ENCODE measurements around the gene KCND3.

KCND3 gene

DNA sequence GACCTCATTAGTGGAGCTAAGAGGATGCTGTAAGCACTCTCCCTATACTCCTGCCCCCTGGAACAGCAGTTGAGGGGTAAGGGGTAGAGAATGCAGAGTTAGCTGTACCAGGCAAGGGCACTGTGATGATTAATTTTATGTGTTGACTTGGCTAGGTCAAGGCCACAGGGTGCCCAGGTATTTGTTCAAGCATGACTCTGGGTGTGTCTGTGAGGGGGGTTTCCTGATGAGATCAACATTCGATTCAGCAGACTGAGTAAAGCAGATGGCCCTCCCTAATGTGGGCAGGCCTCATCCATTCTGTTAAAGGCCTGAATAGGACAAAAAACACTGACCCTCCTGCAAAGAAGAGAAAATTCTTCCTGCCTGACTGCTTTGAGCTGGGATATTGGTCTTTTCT lies 110.8 kb downstream of the KCND3 start:
- DNase-seq, result no peak

DNA sequence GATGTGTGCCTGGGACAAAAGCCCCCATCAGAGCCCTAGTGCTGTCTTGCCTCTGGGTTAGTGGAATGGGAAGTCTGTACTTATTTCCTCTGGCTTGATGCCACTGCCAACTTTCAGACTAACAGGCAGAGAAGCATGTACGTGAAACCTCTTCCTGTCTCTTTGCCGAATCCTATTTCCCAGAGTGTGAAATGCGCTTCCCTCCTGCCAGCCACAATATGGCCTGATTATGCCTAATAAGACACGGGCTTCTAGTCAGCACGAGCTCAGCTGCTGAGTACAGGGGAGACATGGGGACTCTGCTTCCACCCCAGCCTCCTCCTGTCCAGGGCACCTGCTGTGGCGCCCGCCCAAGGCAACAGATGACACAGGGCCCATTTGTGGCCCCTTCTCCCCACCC lies 111.4 kb downstream of the KCND3 start:
- DNase-seq, result no peak

DNA sequence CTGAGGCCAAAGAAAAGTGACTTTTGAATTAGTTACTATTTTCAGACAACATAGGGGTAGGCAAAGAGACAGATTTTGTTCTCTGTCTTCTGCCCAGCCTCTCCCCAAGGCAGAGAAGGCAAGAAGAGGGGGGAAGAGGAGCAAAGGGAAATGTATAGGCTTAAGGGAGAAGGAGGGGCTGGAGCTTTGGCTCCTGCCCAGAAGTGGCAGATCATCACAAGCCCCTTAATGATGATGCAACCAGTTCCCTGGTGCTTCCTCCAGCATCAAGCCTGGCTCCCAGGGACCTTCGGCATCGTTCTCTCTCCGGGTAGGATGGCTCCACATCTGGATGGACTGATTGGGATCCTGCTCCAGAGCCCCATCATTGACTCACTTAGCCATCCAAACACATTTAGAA lies 112.8 kb downstream of the KCND3 start:
- no peak for DNase-seq

DNA sequence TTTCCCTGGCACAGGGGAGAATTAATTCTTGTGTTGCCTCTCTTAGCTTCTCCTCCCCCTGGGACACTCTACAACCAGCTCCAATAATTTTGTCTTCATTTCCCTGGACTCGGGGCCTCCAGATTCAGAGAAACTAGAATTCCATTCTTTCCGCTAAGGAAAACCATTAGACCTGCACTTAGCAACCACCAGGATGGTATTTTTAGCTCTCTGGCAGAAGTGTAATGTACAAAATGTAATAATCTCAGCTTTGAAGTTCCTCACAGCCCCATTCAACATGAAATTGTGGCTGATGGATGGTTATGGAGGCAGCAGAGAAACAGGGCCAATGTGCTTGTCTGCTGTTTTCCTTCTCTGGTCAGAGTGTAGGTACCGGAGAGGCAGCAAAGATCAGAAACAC lies 113.8 kb downstream of the KCND3 start:
- DNase-seq, result no peak

DNA sequence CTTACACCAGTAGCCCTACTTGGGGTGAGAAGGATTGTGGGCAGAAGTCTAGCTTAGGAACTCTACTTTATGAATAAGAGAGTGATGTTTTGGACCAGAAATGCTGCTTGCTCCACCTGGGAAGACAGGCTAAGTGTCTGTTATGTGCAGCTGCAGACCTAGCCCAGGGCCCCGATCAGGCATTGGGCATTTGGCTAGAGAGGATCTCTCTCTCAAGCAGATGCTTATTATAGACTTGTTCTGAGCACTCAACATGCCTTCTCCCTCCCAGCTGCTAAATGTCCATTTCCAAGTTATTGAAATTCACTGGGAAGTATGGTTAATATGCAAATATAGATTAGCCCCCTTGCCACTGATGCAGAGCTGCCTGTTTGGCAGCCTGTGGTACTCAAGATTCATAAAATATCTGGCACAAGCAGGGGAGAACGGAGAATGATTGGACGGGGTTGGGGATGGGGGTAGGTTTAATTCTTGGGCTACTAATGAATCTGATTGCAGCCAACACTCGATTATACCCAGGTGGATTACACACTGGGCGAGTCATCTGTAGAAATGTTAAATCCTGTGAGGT lies 115.9 kb downstream of the KCND3 start:
- DNase-seq, result no peak

DNA sequence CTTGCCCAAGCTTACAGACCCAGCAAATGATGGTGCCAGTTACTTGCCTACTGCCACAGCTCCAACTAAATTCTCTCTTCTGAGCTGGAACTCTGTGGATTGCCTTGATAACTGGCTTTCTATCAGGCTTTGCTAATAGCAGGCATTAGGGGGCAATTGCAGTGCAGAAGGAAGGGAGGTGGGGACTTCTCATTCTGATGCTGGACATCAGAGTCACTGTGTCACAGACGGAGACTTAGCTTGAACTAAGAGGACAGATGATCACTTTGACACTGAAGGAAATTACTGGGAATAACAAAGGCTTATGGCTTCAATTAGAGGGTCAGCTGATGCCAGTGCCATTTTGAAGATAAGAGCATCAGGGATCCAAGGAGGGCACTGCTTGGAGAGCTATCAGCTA lies 119.3 kb downstream of the KCND3 start:
- no peak for DNase-seq

DNA sequence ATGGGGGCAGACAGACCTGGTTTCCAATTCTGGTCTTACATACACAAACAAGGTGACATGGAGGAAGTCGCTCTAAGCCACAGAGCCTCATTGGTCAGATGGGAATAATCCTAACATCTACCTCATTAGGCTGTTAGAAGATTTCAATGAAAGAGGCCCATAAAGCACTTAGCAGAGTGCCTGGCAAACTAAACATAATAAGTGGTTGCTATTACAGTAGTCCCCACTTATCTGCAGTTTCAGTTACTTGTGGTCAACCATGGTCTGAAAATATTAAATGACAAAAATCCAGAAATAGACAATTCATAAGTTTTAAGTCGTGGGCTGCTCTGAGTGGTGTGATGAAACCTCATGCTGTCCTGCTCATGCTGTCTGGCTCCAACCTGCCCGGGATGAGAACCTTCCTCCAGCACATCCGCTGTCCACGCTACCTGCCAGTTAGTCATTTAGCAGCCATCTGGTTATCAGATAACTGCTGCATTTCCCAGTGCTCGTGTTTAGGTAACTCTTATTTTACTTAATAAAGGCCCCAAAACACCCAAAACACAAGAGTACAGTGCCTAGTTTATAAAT lies 121.5 kb downstream of the KCND3 start:
- DNase-seq, result no peak

DNA sequence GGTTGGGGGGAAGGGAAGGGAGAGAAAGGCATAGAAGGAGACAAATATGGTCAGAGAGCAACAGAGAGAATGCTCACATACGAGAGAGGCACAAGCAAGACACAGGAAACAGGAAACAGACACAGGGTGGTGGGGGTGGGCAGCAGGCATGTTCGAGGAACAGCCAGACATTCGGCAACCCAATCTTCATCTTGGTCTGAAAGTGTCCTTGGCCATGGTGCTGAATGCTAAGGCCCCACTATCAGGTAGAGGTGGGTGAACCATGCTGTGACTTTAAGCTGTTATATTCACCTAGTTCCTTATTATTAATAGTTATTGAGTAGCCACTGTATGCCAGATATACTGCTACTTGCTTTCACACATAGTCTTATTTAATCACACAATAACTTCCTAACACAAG lies 124.6 kb downstream of the KCND3 start:
- no peak for DNase-seq

DNA sequence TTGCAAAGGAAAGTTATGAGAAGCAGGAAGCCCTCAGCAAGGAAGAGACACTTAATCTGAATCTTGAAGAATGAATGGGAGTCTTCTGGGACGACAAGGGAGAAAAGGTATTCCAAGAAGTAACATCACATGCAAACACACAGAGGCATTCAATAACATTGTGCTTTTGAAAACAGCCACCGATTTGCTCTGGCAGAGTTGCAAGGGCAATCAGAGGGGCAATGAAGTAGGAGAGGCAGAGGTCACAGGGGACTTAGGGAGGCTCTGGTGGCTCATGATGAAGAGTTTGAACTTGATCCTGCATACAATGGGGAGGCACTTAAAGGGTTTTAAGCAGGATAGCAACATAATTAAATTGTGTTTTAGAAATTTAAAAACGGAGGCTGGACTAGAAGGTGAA lies 126.1 kb downstream of the KCND3 start:
- no peak for DNase-seq

DNA sequence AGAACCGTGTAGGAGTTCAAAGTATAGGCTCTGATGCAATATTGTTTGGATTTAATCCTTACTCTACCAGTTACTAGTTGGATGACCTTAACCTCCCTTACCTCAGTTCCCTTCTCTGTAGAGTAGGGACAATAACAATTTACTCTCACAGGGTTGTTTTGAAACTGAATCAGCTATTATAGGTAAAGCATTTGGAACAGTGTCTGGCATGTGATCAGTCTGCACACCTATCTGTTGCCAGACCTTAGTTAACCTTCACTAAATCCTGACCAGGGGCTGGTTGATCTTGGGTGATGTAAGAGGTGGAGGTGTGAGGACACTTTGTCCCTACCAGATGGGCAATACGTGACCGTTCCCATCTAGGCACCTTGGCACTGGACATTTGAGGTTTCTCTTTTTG lies 126.9 kb downstream of the KCND3 start:
- no peak for DNase-seq

DNA sequence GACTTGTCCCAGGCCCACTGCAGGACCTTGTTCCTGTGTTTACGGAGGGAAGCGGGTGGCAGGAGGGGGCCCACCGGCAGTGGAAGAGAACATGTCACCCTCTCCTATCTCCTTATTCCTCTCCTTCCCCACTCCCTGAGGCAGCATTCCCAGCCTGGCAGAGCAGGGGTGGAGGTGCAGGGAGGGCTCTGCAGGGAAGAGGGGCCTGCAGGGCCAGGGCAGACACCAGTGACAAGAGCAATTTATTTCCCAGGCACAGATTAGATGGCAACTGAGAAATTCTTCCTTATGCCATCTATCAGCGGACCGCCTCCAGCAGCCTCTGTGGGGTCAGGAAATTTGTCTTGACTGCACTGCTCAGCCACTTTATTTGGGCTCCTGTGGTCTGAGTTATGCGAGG lies 127.9 kb downstream of the KCND3 start:
- DNase-seq, result no peak

DNA sequence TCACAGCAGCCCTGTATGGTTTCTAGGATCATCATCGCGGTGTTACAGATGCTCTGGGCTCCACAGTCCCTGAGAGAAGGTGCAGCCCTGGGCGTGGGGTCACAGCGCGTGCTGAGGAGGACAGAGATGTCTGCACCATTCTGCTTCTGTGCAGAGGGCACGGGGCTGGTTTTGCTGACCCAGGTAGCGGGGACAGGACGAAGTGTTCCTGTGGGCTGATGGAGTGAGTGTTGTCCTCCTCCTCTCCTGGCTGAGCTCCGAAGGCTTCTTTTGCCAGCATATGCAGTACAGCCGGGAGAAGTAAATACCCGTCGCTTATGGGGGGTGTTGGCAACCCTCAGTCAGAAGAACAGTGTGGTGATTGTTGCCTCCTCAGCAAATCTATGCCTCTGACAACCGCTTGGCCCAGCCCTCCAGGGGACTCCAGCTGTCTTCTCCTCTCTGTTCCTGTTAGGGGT lies 132.2 kb downstream of the KCND3 start:
- DNase-seq, result no peak

DNA sequence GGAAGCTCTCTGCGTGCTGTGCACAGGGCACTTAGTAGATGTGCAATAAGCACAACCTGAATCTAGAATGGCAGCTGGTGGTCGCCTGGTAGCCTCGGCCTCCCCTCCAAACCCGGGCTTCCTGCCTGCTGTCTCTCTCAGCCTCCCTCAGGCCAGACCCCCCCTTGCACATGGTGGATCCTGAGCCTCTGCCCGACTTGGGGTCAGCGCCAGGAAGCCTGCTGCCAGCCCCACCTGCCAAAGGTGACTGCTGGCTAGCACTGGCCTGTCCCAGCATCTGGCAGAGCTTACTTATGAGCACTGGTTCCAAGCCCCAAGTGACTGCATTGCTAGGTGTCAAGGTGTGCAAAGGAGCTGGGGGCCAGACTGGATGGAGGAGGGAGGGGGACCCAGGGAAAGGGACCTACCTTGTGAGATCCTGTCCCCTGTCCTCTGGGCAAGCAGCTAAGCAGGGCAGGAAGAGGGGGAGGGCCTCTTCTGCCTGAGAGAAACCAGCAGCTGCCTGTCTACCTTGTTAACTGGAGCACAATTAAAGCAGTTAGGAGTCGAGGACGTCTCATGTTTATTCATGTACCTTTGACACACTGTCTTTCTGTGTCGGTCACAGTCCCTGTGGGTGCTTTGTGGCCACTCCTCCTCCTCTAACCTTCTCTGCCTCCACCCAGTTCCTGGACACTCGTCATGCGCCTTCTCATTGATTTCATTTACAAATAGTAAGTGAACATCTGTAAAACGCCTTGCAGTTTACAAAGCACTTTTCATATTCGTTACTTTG lies 132.9 kb downstream of the KCND3 start:
- DNase-seq, result no peak

DNA sequence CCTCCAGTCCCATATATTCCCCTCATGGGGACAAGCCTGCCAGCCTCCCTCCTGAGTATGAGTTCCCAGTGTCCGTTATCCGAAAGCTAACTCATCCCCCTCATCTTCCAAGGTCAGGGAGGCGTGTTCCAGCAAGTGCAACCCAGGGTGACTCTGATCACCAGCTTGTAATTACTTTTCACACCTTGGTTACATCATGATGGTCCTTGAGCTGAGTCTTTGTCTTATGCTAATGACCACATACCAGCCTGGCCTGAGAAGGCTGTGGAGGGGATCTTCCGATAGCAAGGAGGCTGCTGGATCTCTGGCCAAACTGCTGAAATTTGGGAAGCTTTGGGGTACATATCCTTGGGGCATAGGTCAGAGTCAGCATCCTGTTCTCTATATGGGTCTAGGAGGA lies 134.2 kb downstream of the KCND3 start:
- DNase-seq, result no peak

DNA sequence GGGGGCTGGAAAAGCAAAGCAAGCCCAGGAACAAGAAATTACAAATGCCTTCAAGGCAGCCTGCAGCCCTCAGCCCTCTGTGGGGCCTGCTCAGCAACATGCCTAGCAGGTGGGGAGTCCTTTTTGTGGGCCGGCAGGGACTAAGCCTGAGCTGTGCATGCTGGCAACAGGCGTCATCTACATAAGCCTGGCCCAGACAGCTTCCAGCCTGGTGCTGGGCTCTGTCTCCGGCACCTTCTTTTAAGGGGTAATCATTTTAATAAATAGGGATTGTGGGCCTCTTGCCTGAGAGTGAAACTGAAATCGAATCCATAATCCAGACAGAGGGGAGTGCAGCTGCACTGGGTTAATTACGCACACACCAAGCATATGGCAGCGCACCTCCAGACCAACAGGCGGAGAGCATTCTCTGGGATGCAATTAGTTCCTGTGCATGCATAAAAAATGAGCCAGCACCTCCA lies 137.2 kb downstream of the KCND3 start:
- no peak for DNase-seq

DNA sequence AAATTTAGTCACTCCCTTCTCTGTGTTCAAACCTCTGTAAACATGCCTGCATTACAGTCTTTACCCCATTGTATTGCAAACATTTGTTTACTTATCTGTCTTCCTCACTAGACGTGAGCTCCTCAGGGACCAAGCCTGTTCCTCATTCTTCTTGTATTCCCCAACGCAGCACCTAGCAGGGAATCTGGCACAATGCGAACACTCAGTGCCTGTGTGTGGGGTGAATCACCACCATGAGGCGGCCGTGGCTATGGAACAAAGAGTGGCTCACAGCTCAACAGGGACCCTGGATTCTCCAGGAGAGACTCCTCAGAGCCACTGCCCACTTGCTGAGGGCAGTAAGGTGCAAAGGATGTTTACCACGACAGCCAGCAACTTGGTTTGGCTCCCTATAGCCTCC lies 137.9 kb downstream of the KCND3 start:
- no peak for DNase-seq

DNA sequence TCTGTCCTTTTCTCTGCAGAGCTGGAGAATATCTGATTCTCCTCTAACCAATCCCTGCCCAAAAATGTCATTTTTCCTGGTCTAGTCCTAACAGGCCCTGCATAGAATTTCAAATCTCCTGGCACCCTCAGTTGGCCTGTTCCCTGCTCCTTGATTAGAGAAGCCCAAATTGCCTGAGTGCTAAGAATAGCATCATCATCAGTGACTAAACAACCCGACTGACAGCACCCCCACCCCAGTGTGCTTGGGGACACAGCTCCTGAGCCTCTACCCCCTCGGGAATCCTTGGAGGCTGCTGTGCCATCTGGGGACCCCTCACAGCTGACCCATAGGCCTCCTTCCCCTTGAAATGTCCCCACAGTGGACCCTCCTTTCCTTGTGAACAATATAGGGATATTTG lies 139.4 kb downstream of the KCND3 start:
- no peak for DNase-seq

DNA sequence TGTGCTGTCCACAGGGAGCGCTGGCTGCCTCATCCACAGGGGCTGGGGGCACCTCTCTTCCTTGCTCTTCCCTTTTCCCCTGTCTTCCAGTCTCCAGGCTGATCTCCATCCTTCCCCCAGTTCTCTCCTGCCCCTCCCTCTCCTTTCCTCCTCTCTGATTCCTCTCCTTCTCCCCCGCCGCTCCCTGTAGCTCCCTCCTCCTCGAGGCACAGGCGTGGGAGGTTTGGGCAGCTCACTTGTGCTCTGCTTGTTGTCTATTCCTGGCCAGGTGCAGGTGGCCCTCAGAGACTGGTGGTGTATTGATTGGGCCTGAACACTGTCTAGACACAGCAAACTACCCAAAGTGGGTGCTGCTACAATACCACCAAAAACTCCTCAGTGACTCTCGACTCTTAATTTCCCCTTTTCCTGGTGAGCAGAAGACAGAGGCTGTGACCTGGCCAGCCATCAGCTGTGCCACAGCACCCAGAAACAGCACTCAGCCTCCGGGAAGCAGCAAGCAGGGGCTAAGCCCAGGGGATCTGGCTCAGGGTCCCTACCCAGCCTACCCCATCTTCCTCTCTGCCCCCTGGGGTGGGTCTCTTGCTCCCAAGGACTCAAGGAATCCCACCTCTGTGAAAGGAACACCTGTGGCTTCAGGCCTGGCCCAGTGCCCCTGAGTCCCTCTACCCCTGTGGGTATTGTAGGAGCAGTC lies 140.5 kb downstream of the KCND3 start:
- DNase-seq, result no peak

DNA sequence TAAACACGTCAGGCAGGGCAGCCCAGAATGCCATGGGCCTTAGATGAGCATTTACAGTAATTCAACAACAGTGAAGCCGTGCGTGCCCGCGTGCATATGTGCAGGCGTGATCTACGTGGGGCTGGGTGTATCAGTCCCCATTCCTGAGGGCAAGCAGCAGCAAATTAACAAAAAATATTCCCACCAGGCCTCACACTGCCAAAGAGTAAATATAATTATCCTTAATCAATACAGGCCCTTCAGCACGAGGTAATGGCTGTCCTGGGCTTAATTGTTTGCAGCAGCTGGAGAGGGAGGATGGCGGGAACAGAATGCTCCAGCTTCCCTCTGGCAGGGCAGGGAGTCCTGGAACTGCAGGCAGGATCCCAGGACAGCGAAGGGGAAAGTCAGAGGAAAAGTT lies 142.0 kb downstream of the KCND3 start:
- DNase-seq, result no peak

DNA sequence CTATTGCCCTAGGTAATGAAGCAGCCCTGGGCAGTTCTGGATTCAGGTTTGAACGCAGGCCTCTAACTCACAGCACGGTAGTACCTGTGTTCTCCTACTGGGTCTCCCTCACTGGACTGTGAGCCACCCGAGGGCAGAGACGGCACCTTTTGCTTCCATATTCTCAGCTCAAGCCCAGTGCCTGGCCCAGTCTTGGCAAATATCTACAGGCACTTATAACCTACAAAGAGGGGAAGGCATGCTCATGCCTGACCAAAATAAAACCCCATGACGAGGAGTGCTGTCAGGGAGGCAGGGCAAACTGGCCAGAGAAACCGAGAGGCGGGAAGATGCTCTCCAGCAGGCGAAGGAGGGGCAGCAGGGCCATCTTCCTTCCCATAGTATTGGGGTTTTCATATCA lies 142.6 kb downstream of the KCND3 start:
- DNase-seq, result no peak

DNA sequence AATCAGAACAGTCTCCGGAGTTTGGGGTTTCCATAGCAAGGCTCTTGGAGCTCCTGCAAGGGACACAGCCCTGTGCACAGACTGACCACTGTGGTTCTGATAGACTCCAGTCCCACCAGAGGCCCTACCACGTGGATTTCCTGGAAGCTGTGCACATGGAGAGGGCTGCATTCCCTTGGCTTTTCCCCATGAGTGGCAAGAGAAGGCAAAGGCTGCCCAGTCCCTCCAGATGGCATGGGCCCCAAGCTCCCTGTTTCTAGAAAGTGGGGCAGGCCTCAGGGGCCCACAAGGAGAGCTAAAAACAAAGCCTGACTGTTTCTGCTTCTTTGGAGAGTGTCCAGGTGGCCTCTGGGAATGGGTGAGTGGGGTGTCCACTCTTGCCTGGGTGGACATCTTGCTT lies 146.3 kb downstream of the KCND3 start:
- no peak for DNase-seq

DNA sequence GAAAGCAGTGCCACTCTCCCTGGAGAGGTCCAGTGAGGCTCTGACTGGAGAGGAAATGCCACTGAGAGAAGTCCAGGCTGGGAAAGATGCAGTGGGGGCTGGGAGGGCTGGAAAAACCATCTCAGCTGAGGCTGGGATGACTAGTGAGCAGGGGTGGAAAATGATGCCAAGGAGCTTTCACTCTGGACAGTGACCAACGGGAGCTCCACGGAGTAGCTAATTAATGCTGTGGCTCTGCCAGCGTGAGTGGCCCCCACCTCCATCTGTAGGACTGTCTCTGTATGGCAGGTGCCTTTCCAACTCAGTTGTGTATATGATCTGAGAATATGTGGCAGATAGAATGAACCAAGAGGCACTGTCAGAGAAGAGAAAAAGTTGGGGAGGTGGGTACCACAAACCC lies 147.1 kb downstream of the KCND3 start:
- DNase-seq, result no peak

DNA sequence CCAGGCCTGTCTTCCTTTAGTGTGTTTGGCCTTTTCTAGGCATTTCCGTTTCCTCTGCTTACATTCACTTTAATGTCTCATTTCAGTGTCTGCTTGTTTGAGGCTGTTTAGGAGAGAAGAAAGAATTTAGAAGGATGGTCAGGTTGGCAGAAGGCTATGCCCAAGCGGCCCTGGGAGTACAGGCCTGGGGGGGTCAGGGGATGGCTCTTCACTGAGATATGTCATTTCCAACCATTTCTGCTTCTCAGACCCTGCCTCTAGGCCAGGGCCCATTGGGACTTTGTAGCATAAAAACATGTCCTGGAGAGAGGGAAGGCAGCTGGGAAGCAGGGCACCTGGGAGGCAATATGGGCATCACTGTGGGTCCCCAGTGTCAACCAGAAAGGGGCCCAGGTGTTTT lies 147.7 kb downstream of the KCND3 start:
- DNase-seq, result no peak

DNA sequence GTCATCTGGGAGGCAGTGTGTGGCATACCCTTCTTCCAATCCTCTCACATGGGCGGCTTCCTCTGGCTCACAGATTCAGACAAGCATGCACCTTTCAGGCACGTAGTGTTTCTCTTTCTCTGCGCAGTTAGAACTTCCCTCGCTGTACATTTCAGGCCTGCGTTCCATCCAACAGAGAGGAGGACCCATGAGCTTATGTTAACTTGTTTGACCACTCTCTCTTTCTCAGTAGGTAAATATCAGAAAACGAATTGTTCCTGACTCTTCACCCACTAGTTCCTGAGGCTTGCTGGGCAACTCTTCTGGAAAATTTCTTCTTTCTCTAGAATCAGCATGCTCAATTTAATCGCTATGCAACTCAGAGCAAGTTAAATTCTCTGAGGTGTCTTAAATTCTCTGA lies 148.3 kb downstream of the KCND3 start:
- DNase-seq, result no peak
